ENCODE results near the gene RPL10A.

RPL10A gene

DNA sequence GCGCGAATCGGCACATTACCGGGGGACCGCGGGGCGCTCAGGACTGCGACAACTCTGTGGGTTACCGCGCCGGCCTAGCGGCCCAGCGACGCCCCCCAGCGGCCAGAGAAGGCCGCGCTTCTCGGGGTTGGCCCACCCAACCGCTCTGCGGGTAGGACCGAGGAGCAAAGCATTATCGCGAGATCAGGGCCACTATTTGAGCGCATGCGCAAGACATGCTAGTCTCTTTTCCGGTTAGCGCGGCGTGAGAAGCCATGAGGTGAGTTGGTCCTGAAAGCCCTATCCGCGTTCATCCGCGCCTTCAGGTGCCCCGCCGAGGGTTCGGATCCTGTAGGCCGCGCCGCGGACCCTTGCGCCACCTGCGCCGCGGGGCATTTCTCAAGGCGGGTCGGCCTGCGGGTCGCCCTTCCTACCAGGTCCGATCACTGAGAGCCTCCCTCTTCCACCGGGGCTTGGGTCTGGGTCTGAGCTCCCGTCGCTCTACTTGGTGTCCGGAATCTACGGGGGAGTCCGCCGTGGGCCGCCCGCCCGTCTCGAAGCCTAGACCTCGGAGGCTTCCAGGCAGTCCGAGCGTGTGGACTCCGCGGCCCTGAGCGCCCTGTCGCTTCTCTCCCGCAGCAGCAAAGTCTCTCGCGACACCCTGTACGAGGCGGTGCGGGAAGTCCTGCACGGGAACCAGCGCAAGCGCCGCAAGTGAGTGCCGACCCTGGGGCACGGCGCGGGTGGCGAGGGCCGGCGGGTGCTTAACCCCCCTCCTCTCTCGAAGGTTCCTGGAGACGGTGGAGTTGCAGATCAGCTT is at the start of gene RPL10A:
Gene RPL10A, plus strand, starts transcription at position 221 of the 799 bp plus-strand sequence. Its CDS starts 34 bp downstream, at position 255.
- FAIRE-seq (no peak), DNase-seq (ENCODE audit: insufficient read length, low spot score) (peak; percentile 80)
- TF ChIP-seq, protein P1, sequence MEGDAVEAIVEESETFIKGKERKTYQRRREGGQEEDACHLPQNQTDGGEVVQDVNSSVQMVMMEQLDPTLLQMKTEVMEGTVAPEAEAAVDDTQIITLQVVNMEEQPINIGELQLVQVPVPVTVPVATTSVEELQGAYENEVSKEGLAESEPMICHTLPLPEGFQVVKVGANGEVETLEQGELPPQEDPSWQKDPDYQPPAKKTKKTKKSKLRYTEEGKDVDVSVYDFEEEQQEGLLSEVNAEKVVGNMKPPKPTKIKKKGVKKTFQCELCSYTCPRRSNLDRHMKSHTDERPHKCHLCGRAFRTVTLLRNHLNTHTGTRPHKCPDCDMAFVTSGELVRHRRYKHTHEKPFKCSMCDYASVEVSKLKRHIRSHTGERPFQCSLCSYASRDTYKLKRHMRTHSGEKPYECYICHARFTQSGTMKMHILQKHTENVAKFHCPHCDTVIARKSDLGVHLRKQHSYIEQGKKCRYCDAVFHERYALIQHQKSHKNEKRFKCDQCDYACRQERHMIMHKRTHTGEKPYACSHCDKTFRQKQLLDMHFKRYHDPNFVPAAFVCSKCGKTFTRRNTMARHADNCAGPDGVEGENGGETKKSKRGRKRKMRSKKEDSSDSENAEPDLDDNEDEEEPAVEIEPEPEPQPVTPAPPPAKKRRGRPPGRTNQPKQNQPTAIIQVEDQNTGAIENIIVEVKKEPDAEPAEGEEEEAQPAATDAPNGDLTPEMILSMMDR (IDR thresholded peaks at IDR 0.05; ENCODE audit: insufficient read depth, missing control alignments) = peak; percentile 72

DNA sequence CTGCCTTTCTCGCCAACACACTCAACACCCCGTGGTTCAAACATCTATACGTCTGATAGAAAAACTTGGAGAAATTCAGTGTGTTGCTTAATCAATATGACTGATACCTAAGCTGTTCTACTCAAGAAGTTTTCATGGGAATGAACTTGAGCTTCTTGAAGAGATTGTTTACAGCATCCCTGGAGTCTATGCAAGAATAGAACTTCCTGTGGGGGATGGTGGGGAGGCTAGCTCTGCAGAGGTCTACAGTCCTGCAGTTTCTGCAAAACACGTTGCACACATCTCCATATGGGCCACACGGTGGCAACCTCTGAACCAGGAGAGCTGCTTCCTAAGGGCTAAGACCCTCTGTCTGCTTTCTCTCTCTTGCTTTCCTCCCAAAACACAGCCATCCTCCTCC is 48.8 kb upstream of the RPL10A start:
- no peak for FAIRE-seq
- TF ChIP-seq, protein P1 (IDR thresholded peaks at IDR 0.05; ENCODE audit: insufficient read depth, missing control alignments) = peak; percentile 27
- DNase-seq (ENCODE audit: insufficient read length, low spot score) = no peak

DNA sequence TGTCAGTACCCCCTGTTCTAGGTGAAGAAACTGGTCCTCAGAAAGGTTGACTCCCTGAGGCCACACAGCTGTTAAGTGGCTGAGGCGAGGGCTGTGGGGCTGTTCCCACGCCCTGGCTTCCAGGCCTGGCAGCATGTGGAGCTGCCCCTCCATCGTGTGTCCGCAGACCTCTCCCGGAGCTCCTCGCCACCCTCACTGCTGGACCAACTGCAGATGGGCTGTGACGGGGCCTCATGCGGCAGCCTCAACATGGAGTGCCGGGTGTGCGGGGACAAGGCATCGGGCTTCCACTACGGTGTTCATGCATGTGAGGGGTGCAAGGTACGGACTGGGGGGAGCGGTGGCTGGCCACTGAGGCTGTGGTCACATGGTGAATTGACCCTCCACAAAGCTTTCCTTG is 48.2 kb upstream of the RPL10A start:
- DNase-seq (ENCODE audit: insufficient read length, low spot score) = no peak
- TF ChIP-seq, protein P1 (IDR thresholded peaks at IDR 0.05; ENCODE audit: insufficient read depth, missing control alignments) = no peak
- no peak for FAIRE-seq

DNA sequence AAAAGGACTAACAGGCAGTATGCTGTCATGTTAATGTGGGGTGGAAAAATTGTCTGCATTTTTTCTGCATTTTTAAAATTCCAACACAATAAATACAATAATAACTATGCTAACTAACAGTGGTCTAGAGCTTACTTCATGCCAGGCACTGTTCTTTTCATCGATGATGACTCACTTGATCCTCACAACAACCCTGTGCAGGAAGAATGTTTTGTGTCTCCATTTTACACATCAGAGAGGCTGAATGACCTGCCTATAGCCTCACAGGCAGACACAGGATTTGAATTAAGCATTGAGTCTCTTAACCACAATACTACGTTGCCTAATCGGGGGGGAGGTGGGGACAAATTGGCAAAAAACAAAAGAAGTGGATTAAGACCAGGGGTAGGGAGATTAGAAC is 42.9 kb upstream of the RPL10A start:
- TF ChIP-seq, protein P1 (IDR thresholded peaks at IDR 0.05; ENCODE audit: insufficient read depth, missing control alignments) = no peak
- DNase-seq (ENCODE audit: insufficient read length, low spot score) (no peak), FAIRE-seq (no peak)

DNA sequence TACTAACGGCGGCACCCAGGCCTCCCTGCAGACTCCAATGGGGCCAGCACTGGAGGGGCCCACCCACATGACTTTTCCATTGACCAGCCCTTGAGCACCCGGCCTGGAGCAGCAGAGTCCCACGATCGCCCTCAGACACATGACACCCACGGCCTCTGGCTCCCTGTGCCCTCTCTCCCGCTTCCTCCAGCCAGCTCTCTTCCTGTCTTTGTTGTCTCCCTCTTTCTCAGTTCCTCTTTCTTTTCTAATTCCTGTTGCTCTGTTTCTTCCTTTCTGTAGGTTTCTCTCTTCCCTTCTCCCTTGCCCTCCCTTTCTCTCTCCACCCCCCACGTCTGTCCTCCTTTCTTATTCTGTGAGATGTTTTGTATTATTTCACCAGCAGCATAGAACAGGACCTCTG is 42.1 kb upstream of the RPL10A start:
- DNase-seq (ENCODE audit: insufficient read length, low spot score) = no peak
- FAIRE-seq = no peak
- TF ChIP-seq, protein P1 (IDR thresholded peaks at IDR 0.05; ENCODE audit: insufficient read depth, missing control alignments) = no peak

DNA sequence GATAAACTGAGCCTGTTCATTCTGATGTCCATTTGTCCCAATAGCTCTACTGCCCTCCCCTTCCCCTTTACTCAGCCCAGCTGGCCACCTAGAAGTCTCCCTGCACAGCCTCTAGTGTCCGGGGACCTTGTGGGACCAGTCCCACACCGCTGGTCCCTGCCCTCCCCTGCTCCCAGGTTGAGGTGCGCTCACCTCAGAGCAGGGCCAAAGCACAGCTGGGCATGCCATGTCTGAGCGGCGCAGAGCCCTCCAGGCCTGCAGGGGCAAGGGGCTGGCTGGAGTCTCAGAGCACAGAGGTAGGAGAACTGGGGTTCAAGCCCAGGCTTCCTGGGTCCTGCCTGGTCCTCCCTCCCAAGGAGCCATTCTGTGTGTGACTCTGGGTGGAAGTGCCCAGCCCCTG is 40.8 kb upstream of the RPL10A start:
- FAIRE-seq (no peak), DNase-seq (ENCODE audit: insufficient read length, low spot score) (no peak)
- TF ChIP-seq, protein P1 (IDR thresholded peaks at IDR 0.05; ENCODE audit: insufficient read depth, missing control alignments) = no peak

DNA sequence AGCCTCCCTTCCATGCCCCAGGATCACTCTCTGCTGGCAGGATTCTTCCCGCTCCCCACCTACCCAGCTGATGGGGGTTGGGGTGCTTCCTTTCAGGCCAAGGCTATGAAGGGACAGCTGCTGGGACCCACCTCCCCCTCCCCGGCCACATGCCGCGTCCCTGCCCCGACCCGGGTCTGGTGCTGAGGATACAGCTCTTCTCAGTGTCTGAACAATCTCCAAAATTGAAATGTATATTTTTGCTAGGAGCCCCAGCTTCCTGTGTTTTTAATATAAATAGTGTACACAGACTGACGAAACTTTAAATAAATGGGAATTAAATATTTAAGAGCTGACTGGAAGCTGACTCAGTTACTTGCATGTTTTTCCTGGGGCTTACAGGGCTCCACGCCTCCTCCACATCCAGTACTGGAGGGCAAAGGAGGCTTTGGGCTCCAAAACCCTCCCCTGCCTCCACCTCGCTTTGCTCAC is 40.3 kb upstream of the RPL10A start:
- DNase-seq (ENCODE audit: insufficient read length, low spot score) (no peak), FAIRE-seq (no peak)
- TF ChIP-seq, protein P1 (IDR thresholded peaks at IDR 0.05; ENCODE audit: insufficient read depth, missing control alignments) = no peak
